Right cardiac atrium (tissue), 5 donors: ENCODE data around the gene IGFL3. TPM values are rescaled to one million over a fixed set of nuclear protein-coding genes. Genes with fewer than 3 reads are reported as not detected.
"Not testable (repeated sequence)": the region's sequence is repeated elsewhere in the genome, so short reads cannot be mapped to it uniquely, and the experiment has no call there.

Experiments used
- ATAC-seq, 2 donors: fragments of 200-7000 bp; cut with Tn5 transposase; one replicate each; pipeline versions ENCODE4 v1.8.0 to v1.9.1; 2020; ENCODE audit warnings: moderate library complexity in 2 of 2, mild to moderate bottlenecking in 1 of 2
- DNase-seq, 3 donors: peaks; one replicate each; pipeline ENCODE4 v3.0.0-alpha.2; 2020
- H3K27ac ChIP-seq: one replicate; pipeline ENCODE4 v1.5.1; 2013; ENCODE audit warnings: mild to moderate bottlenecking, low read length, control low read depth, moderate library complexity
- H3K27me3 ChIP-seq: one replicate; pipeline ENCODE4 v1.6.1; 2013; ENCODE audit not compliant: control insufficient read depth, insufficient read depth
- H3K4me1 ChIP-seq: one replicate; pipeline ENCODE4 v1.6.1; 2013; ENCODE audit warnings: low read length; ENCODE audit not compliant: control insufficient read depth, insufficient read depth
- H3K4me3 ChIP-seq: one replicate; pipeline ENCODE4 v1.5.1; 2013; ENCODE audit warnings: low read length, control low read depth
- H3K9me3 ChIP-seq: one replicate; pipeline ENCODE4 v1.6.1; 2013; ENCODE audit warnings: low read length; ENCODE audit not compliant: control insufficient read depth
- WGBS: extraction: QIAGEN DNeasy Blood & Tissue Kit; methylation state at CpG from one replicate; pipeline ENCODE4 v1.1.7; 2013; 5-methylcytosine and 5-hydroxymethylcytosine counted together
- intact Hi-C, 4 donors: fragments of 100-400 bp; cut with DNase I; formaldehyde crosslinking; loops; one replicate each; pipeline versions ENCODE4 v1.11.0 to v1.14.0; 2022 to 2023
- polyA plus RNA-seq: library from polyadenylated mRNA; stranded (reverse); fragments of 200-250 nt; gene quantifications from one replicate; pipeline ENCODE4 v1.2.3, GENCODE V29; 2013
- total RNA-seq, 4 donors: library from RNA; stranded (reverse); fragmentation: NEBNext Ultra II Directional; extraction: Animal tissue kit (Norgen Biotek cat#: 25700); gene quantifications; one replicate each; pipeline ENCODE4 v1.2.1, GENCODE V29; 2021
- donor health status: healthy with polysubstance abuse.
- donor health status: DM: no; HTN: yes; CAD: no.
- donor health status: DM: no; HTN: no; CAD: no.
- donor health status: DM: no; HTN: yes; CAD: no; lungs with severe emphysema.
- donor health status: DM: yes; HTN: yes; CAD: no.

IGFL3 gene
- total and polyA plus RNA-seq, 5 donors: not detected

DNA sequence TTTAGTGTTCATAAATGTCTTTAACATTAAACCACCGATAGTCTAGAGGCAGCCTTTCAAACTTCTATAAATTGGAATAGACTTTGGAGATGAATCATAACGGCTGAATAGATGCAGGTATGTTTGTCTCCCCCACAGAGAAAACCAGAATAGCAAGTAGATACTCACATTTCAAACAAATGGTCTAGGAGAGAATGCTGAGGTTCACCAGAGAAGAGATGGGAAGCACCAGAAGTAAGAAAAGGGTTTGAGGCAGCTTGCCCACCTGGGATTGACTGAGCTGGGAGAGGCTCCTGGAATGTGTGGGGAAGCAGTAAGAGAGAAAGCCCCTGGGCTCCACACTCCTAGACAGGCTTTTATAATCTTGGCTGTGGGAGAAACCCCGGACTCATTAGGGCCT is 6.4 kb downstream of the IGFL3 start:
- no peak overlapping the region for H3K4me3 ChIP-seq
- intact Hi-C loops: no loop called here
- no peaks in the 10 kb centered on the region for H3K27me3 ChIP-seq
- ATAC-seq (no peak), DNase-seq (no peak)
- peaks cover 2% of the 10 kb centered on the region for H3K9me3 ChIP-seq
- WGBS: 82% methylated on average over 3 of the region's 3 CpGs
- no peaks in the 10 kb centered on the region for H3K4me1 ChIP-seq
- no peak overlapping the region for H3K27ac ChIP-seq

DNA sequence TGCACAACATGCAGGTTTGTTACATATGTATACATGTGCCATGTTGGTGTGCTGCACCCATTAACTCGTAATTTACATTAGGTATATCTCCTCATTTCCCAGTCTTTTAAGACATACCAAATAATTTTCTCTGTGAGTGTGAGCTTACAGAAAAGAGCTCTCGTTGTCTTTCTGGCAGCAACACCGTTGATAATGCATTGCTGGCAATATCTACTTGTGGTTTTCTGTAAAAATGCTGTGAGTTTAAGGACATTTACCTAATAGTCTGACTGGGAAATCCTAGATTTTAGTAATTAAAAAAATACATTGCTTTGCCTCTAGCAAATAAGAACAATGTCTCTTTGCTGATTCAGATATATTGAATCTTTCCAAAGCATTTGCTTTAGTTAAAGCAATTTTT is 8.4 kb downstream of the IGFL3 start:
- ATAC-seq (no peak), DNase-seq (no peak)
- H3K4me3 ChIP-seq: no peak overlapping the region
- 62% methylated on average over 3 of the region's 3 CpGs for WGBS
- no peaks in the 10 kb centered on the region for H3K27me3 ChIP-seq
- no peaks in the 10 kb centered on the region for H3K4me1 ChIP-seq
- no peak overlapping the region for H3K27ac ChIP-seq
- peaks cover 2% of the 10 kb centered on the region for H3K9me3 ChIP-seq
- intact Hi-C loops: no loop called here

DNA sequence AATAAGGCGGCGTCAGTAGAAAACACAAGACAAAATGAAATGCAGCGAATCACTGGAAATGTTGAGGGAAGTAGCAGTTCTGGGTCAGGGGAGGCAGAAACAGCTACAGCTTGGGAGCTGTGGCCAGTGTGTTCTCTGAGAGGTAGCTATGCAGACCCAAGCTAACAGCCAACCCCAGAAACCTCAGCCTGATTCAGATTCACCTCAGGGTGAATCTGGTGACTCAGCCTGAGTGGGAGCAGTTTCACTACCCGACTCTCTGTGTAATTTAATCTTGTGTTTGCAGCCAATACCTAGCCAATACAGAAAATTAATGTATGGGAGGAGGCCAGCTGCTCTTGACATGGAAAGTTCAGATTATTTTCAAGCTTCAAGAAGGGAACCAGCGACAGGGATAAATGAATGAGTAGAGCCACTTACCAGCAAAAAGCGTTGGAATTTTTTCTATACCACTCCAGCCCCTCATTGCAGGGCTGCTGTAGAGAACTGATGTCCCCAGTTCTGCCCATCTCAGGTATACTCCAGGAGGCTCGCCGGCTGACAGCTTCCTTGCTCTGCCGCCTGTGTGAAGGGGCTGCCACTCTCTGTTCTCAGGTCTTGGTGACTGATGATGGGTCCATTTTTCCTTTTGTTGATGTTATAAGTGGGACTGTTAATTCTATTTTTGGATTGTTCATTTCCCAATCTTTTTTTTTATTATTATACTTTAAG is 8.9 kb downstream of the IGFL3 start:
- ATAC-seq (peak; percentile 22 to 39), DNase-seq (no peak)
- Histone ChIP-seq H3K27ac (no peak overlapping the region), H3K9me3 (peaks cover 2% of the 10 kb centered on the region), H3K27me3 (no peaks in the 10 kb centered on the region), H3K4me1 (no peaks in the 10 kb centered on the region), H3K4me3 (no peak overlapping the region)
- intact Hi-C loops: no loop called here
- WGBS: 73% methylated on average over 9 of the region's 9 CpGs

DNA sequence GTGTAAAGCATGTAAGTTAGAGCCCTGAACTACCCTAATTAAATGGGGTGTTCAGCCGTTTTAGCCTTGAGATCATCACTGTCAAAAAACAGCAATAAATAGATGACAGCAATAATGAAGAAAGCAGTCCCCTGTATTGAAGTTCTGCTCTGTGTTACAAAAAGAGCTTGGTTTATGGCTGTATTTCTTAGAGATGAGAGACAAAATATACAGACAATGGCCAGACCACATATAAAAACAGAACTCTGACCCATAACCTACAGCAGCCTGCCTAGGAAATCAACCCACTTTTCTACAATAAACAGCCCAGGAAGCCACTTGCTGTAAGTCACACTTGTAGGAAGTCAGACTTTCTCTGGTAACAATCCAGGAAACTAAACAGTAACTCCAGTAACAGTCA is 10.8 kb downstream of the IGFL3 start:
- H3K9me3 ChIP-seq: no peaks in the 10 kb centered on the region
- H3K27ac ChIP-seq: no peak overlapping the region
- no peaks in the 10 kb centered on the region for H3K27me3 ChIP-seq
- ATAC-seq (no peak), DNase-seq (no peak)
- H3K4me1 ChIP-seq: no peaks in the 10 kb centered on the region
- intact Hi-C loops: no loop called here
- 56% methylated on average over 1 of the region's 1 CpG for WGBS
- no peak overlapping the region for H3K4me3 ChIP-seq

DNA sequence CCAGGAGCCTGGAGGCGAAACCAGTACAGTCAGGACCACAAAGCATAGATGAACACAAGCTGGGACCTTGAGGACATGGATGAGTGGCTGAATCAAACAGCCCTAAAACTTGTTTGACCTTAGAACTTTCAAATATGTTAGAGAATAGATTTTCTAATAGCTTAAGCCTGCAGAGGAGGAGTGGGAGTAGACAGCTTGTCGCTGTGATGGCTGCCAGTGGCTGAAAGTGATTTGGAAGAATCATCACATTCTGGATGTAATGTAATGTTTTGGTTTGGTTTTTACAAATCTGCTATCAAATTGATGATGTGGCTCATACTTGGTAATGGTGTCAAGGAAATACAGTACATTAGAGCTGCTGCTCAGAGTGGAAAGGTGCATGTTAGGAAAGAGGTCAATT is 12.0 kb downstream of the IGFL3 start:
- no peak for DNase-seq
- no peak overlapping the region for H3K27ac ChIP-seq
- intact Hi-C loops: no loop called here
- 55% methylated on average over 2 of the region's 2 CpGs for whole genome bisulfite sequencing
- H3K4me1 ChIP-seq: no peaks in the 10 kb centered on the region
- no peak overlapping the region for H3K4me3 ChIP-seq
- H3K27me3 ChIP-seq: no peaks in the 10 kb centered on the region
- ATAC-seq: no peak
- no peaks in the 10 kb centered on the region for H3K9me3 ChIP-seq

DNA sequence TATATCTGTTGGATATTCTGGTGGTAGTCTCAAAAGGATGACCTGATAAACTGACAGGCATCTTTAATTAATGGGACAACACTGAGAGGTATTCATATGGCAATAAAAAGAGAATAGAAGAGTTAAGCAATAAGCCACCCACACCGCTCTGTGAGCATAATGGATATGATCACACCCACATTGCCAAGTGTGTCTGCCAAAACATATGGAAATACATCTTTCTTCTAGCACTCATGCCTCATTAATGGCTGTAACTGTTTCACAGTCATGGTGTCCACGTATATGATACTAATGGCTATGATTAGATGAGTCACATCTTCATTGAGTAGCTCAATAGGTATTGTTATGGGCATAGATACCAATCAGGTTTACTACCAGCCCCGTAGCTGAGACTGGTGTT is 13.1 kb downstream of the IGFL3 start:
- no peak overlapping the region for H3K4me3 ChIP-seq
- H3K9me3 ChIP-seq: no peaks in the 10 kb centered on the region
- ATAC-seq (no peak), DNase-seq (no peak)
- no peaks in the 10 kb centered on the region for H3K4me1 ChIP-seq
- WGBS: 67% methylated on average over 3 of the region's 3 CpGs
- intact Hi-C loops: no loop called here
- no peaks in the 10 kb centered on the region for H3K27me3 ChIP-seq
- no peak overlapping the region for H3K27ac ChIP-seq

DNA sequence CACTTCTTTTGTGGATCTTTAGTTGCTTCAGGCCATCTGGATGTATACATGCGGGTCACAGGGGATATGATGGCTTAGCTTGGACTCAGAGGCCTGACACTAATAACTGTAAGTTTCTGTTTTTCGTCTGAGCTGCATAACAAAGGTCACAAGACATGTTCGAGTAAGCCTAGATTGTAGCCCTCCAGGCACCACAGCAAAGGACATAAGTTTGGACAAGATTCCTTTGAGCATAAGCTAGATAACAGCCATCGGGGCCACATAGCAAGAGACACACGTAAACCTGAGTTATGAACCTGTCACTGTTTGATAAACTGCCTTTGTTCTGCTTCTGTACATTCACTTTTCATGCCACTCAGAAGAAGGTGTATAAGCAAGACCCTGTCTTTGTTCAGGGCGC is 14.6 kb downstream of the IGFL3 start:
- Histone ChIP-seq H3K4me3 (no peak overlapping the region), H3K9me3 (no peaks in the 10 kb centered on the region), H3K27me3 (no peaks in the 10 kb centered on the region), H3K27ac (no peak overlapping the region), H3K4me1 (no peaks in the 10 kb centered on the region)
- WGBS: 57% methylated on average over 6 of the region's 6 CpGs
- ATAC-seq (no peak), DNase-seq (no peak)
- intact Hi-C loops: no loop called here

DNA sequence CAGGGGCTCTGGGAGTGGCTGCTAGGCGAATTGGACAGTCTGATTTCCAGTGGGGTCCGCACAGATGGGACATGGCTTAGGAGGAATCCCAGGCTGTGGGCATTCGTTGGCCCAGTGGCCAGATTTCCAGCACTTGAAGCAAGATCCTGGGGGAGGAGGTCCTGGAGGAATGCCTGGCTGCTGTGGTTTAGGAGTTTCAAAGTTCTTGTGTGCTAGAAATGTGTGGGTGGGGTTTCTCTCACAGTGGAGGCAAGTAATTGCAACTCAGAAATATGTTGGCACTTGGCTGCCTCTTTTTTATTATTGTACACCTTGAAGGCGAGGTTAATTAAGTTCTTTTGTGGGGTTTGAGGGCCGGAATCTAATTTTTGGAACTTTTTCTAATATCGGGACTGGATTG is 17.1 kb downstream of the IGFL3 start:
- H3K27me3 ChIP-seq: no peaks in the 10 kb centered on the region
- ATAC-seq: no peak
- no peak overlapping the region for H3K27ac ChIP-seq
- H3K4me1 ChIP-seq: no peaks in the 10 kb centered on the region
- WGBS: 76% methylated on average over 6 of the region's 6 CpGs
- H3K4me3 ChIP-seq: no peak overlapping the region
- intact Hi-C loops: no loop called here
- DNase-seq: no peak
- H3K9me3 ChIP-seq: no peaks in the 10 kb centered on the region

DNA sequence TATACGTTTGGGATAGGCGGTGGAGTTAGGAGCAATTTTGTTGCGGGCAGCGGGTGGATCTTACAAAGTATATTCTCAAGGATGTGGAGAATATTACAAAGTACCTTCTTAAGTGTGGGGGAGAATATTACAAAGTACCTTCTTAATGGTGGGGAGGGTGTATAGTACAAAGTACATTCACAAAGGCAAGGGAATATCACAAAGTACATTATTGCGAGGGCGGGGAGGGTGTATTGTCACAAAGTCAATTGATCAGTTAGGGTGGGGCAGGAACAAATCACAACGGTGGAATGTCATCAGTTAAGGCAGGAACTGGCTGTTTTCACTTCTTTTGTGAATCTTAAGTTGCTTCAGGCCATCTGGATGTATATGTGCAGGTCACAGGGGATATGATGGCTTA is 22.2 kb downstream of the IGFL3 start:
- H3K4me3 ChIP-seq, H3K27me3 ChIP-seq, H3K4me1 ChIP-seq, intact Hi-C loops, ATAC-seq, H3K9me3 ChIP-seq, H3K27ac ChIP-seq, DNase-seq: not testable (repeated sequence)
- WGBS: 85% methylated on average over 7 of the region's 7 CpGs

DNA sequence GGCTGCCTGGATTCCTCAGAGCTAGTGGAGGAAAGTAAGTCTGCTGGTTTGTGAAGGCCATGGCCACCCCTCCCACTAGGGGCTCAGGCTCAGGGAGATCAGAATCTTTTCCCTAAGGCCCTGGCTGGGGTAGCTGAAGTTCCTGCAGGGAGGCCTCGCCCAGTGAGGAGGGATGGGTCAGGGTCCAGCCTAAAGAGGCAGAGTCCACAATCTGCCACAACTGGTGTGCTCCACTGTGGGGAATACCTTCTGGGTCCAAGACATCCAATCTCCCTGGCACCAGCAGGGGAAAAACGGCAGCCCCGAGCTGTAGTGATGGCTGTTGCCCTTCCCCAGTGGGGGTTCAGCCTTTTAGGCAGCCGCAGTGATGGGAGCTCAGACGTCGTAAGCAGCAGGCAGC is 23.2 kb downstream of the IGFL3 start:
- ATAC-seq (no peak), DNase-seq (no peak)
- no peak overlapping the region for H3K27ac ChIP-seq
- intact Hi-C loops: no loop called here
- H3K27me3 ChIP-seq: no peaks in the 10 kb centered on the region
- H3K9me3 ChIP-seq: no peaks in the 10 kb centered on the region
- no peak overlapping the region for H3K4me3 ChIP-seq
- H3K4me1 ChIP-seq: no peaks in the 10 kb centered on the region
- WGBS: 49% methylated on average over 6 of the region's 6 CpGs

DNA sequence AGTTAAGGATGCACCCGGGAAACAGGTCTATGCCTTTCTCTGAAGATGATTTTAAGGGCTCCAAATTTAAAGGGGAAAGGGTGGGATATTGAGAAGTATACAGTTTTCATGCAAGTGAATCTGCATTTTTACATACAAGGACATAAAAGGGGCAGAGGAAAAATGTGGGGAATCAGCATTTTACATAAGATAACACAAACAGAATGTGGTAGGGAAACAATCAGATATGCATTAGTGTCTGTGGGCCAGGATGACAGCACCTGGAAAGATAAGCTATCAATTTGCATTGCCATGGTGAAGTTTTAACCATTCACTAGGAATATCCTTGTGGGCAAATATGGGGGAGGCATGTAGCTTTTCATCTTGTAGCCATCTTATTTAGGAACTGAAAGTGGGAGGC is 24.1 kb downstream of the IGFL3 start:
- Histone ChIP-seq H3K27ac (no peak overlapping the region), H3K9me3 (no peaks in the 10 kb centered on the region), H3K4me3 (no peak overlapping the region), H3K4me1 (no peaks in the 10 kb centered on the region), H3K27me3 (no peaks in the 10 kb centered on the region)
- intact Hi-C loops: no loop called here
- WGBS: 76% methylated on average over 1 of the region's 1 CpG
- no peak for ATAC-seq
- no peak for DNase-seq

DNA sequence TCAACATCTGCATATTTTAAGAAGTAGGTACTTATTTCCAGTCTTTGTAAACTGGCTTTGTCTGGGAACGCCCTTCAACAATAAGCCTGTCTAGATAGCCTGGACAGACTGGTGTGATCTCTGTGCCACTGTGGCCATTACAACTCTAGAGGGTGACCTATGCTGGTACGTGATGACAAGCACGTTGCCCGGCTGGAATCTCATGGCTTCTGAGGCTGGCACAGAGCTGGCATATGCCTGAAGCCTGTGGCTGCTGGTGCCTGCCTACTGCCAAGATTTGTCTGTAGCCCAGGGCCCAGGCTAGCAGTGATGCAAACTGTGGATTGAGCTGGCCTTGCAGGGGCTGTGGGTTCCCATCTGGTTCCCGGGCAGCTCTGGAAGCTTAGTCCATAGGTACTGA is 34.0 kb downstream of the IGFL3 start:
- 82% methylated on average over 5 of the region's 5 CpGs for WGBS
- intact Hi-C loops: no loop called here
- Histone ChIP-seq H3K27ac (no peak overlapping the region), H3K27me3 (no peaks in the 10 kb centered on the region), H3K4me1 (no peaks in the 10 kb centered on the region), H3K9me3 (peaks cover 2% of the 10 kb centered on the region), H3K4me3 (no peak overlapping the region)
- DNase-seq: no peak
- ATAC-seq: no peak
